ENCODE results near the gene STEAP2. TPM values are rescaled to one million over a fixed set of nuclear protein-coding genes. Genes with fewer than 3 reads are reported as not detected.

STEAP2 gene
- total RNA-seq, 2 donors from 2014 or later: 4.0 to 11.0 TPM

DNA sequence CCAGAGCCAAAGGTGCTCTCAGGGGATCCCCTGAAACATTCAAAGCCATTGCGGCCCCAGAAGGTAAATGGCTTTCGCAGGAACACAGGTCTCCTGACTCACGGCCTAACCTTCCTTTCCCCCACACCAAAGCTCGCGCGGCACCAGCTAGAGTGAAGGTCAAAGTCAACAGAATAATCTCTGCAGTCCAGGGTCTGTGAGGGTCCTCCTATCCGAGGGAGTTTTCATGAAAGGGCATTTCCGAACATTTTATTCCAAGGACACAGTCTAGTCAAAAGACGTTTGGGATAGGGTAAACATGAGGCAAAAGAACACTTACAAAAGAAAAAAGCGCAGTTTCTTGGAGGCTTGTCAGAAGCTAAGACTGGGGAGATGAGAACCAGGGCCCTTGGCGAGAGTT is 559 bp upstream of the STEAP2 start:
- H3K27ac ChIP-seq (ENCODE audit: low read depth, low read length): no peak overlapping the region

DNA sequence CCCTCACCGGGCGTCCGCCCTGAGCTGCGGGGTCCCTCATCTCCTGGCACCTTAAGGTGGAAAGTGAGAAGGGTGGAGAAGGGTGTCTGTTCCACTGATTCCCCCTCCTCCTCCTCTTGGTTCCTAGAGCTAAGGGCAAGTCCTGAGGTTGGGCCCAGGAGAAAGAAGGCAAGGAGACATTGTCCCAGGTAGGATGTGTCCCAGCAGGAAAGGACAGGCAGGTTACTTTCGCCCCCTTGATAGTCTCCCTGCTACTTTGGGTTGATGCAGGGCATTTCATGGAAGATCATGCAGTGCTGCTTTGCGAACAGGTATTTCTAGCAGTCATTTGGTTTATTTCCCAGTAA is 582 bp downstream of the STEAP2 start:
- peak overlapping the region; percentile 24 for H3K9ac ChIP-seq (ENCODE audit: extremely low read depth, low read length, poor library complexity, severe bottlenecking)
- Mint-ChIP-seq H3K4me1 (peaks cover 18% of the 10 kb centered on the region), H3K36me3 (ENCODE audit: low read depth) (no peaks in the 10 kb centered on the region), H3K27ac (no peak overlapping the region), H3K4me3 (no peak overlapping the region), H3K9me3 (no peaks in the 10 kb centered on the region), H3K27me3 (ENCODE audit: insufficient read depth) (peaks cover 20% of the 10 kb centered on the region)
- H3K27ac ChIP-seq (ENCODE audit: low read depth, low read length): no peak overlapping the region
- no peaks in the 10 kb centered on the region for H3K4me1 ChIP-seq (ENCODE audit: control insufficient read depth, insufficient read depth, low read length)
- WGBS, 2 experiments (ENCODE audit: insufficient coverage in 1 of 2, insufficient read length in 1 of 2): 5% methylated on average over 6 of the region's 6 CpGs; no CpG with 5 or more reads in 1 of the 2 experiments
- no peak for DNase-seq
- H3K4me3 ChIP-seq (ENCODE audit: low read length): peak overlapping the region; percentile 88
- no peaks in the 10 kb centered on the region for H3K9me3 ChIP-seq (ENCODE audit: control insufficient read depth, low read length)
- peaks cover 19% of the 10 kb centered on the region for H3K27me3 ChIP-seq (ENCODE audit: control insufficient read depth, insufficient read depth, low read length, poor library complexity, severe bottlenecking)
- TF ChIP-seq, protein P1, sequence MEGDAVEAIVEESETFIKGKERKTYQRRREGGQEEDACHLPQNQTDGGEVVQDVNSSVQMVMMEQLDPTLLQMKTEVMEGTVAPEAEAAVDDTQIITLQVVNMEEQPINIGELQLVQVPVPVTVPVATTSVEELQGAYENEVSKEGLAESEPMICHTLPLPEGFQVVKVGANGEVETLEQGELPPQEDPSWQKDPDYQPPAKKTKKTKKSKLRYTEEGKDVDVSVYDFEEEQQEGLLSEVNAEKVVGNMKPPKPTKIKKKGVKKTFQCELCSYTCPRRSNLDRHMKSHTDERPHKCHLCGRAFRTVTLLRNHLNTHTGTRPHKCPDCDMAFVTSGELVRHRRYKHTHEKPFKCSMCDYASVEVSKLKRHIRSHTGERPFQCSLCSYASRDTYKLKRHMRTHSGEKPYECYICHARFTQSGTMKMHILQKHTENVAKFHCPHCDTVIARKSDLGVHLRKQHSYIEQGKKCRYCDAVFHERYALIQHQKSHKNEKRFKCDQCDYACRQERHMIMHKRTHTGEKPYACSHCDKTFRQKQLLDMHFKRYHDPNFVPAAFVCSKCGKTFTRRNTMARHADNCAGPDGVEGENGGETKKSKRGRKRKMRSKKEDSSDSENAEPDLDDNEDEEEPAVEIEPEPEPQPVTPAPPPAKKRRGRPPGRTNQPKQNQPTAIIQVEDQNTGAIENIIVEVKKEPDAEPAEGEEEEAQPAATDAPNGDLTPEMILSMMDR (conservative IDR thresholded peaks at IDR 0.05): no peak
- H3K36me3 ChIP-seq (ENCODE audit: control insufficient read depth, insufficient read depth, low read length): no peaks in the 10 kb centered on the region

More for the DNA sequence above, 559 bp upstream of the STEAP2 start:
- Histone ChIP-seq H3K4me3 (ENCODE audit: low read length) (peak overlapping the region; percentile 88), H3K4me1 (ENCODE audit: control insufficient read depth, insufficient read depth, low read length) (no peaks in the 10 kb centered on the region), H3K9me3 (ENCODE audit: control insufficient read depth, low read length) (no peaks in the 10 kb centered on the region), H3K27me3 (ENCODE audit: control insufficient read depth, insufficient read depth, low read length, poor library complexity, severe bottlenecking) (peaks cover 19% of the 10 kb centered on the region), H3K36me3 (ENCODE audit: control insufficient read depth, insufficient read depth, low read length) (no peaks in the 10 kb centered on the region), H3K9ac (ENCODE audit: extremely low read depth, low read length, poor library complexity, severe bottlenecking) (peak overlapping the region; percentile 24)
- Mint-ChIP-seq H3K36me3 (ENCODE audit: low read depth) (no peaks in the 10 kb centered on the region), H3K4me1 (peaks cover 13% of the 10 kb centered on the region), H3K4me3 (no peak overlapping the region), H3K27ac (no peak overlapping the region), H3K27me3 (ENCODE audit: insufficient read depth) (peaks cover 21% of the 10 kb centered on the region), H3K9me3 (no peaks in the 10 kb centered on the region)
- peak; percentile 61 for DNase-seq
- TF ChIP-seq, protein P1 (conservative IDR thresholded peaks at IDR 0.05): no peak
- WGBS, 2 experiments (ENCODE audit: insufficient coverage in 1 of 2, insufficient read length in 1 of 2): 15 to 21% methylated on average over 5 to 11 of the region's 11 CpGs

DNA sequence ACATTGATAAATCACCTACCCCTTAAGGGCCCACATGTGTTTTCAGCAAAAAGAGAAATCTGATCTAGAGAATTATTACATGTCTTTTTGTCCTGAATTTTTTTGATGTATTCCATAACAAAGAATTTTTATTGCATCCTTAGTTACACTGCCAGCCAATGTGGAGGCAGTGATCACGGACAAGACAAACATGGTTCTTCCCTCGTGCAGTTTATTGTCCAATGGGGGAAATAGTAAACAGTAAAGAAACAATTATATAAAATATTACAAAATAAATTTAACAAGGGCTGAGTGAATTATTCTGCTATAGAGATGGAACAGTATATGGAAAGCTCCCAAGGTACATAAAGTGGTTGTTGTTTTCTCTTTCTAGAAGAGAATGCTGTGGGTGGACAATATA is 2.0 kb downstream of the STEAP2 start:
- Mint-ChIP-seq H3K4me3 (no peak overlapping the region), H3K27ac (no peak overlapping the region)

More for the DNA sequence above, 2.0 kb downstream of the STEAP2 start:
- Histone ChIP-seq H3K27ac (ENCODE audit: low read depth, low read length) (no peak overlapping the region), H3K27me3 (ENCODE audit: control insufficient read depth, insufficient read depth, low read length, poor library complexity, severe bottlenecking) (peaks cover 19% of the 10 kb centered on the region), H3K36me3 (ENCODE audit: control insufficient read depth, insufficient read depth, low read length) (no peaks in the 10 kb centered on the region), H3K4me3 (ENCODE audit: low read length) (no peak overlapping the region), H3K4me1 (ENCODE audit: control insufficient read depth, insufficient read depth, low read length) (no peaks in the 10 kb centered on the region), H3K9me3 (ENCODE audit: control insufficient read depth, low read length) (no peaks in the 10 kb centered on the region), H3K9ac (ENCODE audit: extremely low read depth, low read length, poor library complexity, severe bottlenecking) (no peak overlapping the region)
- peaks cover 17% of the 10 kb centered on the region for H3K27me3 Mint-ChIP-seq (ENCODE audit: insufficient read depth)
- H3K36me3 Mint-ChIP-seq (ENCODE audit: low read depth): no peaks in the 10 kb centered on the region
- TF ChIP-seq, protein P1 (conservative IDR thresholded peaks at IDR 0.05): no peak
- no peaks in the 10 kb centered on the region for H3K9me3 Mint-ChIP-seq
- H3K4me1 Mint-ChIP-seq: peaks cover 18% of the 10 kb centered on the region
- DNase-seq: no peak
- WGBS, 2 experiments (ENCODE audit: insufficient coverage in 1 of 2, insufficient read length in 1 of 2): 80% methylated on average over 1 of the region's 2 CpGs; no CpG with 5 or more reads in 1 of the 2 experiments
